HCT116 (cell line): ENCODE results near the gene ASCC2. TPM values are rescaled to one million over a fixed set of nuclear protein-coding genes. Genes with fewer than 3 reads are reported as not detected.

Source experiments
- ATAC-seq: fragments of 200-7000 bp; cut with Tn5 transposase; 2 replicates; pipeline ENCODE4 v1.9.1; 2020; ENCODE audit warnings: mild to moderate bottlenecking, moderate library complexity
- BruUV-seq: library from RNA; stranded (reverse); fragments of 400-500 nt; replicated peaks from 2 replicates; lab custom pipeline; 2021; lab: Mats Ljungman, UMichigan
- CTCF ChIA-PET: fragments of 300-600 bp; sonication (Branson Sonifier 250); formaldehyde crosslinking; loops from one replicate; lab custom pipeline; 2021; ENCODE audit warnings: antibody characterized with exemption; lab: Charles Lee
- POLR2A ChIA-PET: fragments of 300-600, 350-600 bp; sonication (Branson Sonifier 250); formaldehyde crosslinking; loops from one replicate; lab custom pipeline; 2021; ENCODE audit warnings: antibody characterized with exemption; lab: Charles Lee
- RAD21 ChIA-PET, 2 experiments: fragments of 300-600 bp; sonication (Branson Sonifier 250); formaldehyde crosslinking; loops; one replicate each; lab custom pipeline; 2023; ENCODE audit warnings: low total read pairs in 2 of 2; ENCODE audit not compliant: uncharacterized antibody in 2 of 2, unreplicated experiment in 2 of 2, low non-redundant PET in 1 of 2; lab: Charles Lee
- DNase-seq: peaks from one replicate; pipeline ENCODE4 v3.0.0-alpha.2; 2010; ENCODE audit warnings: low read depth, low spot score
- H2AFZ ChIP-seq: fragments of 200-600 bp; shearing (Covaris generic), sonication (generic); 2 replicates; pipeline ENCODE4 v1.6.1; 2017; ENCODE audit warnings: low read depth, mixed run types, mixed read lengths, antibody characterized with exemption, low read length; ENCODE audit not compliant: poor library complexity, severe bottlenecking
- H3K27ac ChIP-seq: 2 replicates; pipeline ENCODE4 v1.5.1; 2012; ENCODE audit warnings: low read depth, low read length
- H3K27me3 ChIP-seq: fragments of 200-600 bp; sonication (generic); 2 replicates; pipeline ENCODE4 v1.6.1; 2016; ENCODE audit warnings: mixed run types, low read length, mixed read lengths; ENCODE audit not compliant: insufficient read depth
- H3K36me3 ChIP-seq, 2 experiments: fragments of 200-500 bp in 1 of 2; fragments of 200-600 bp in 1 of 2; sonication (Bioruptor generic) in 1 of 2; sonication (generic) in 1 of 2; 2 replicates each; pipeline versions ENCODE4 v1.5.1 to v1.6.1; 2014 to 2016; ENCODE audit warnings: low read length in 2 of 2, inconsistent platforms in 1 of 2, mixed read lengths in 1 of 2, mixed run types in 1 of 2; ENCODE audit not compliant: insufficient read depth in 2 of 2, control insufficient read depth in 1 of 2
- H3K4me1 ChIP-seq, 2 experiments: fragments of 200-600 bp in 1 of 2; sonication (generic) in 1 of 2; 2 replicates each; pipeline versions ENCODE4 v1.5.1 to v1.6.1; 2012 to 2017; ENCODE audit warnings: low read length in 2 of 2, inconsistent platforms in 1 of 2, mild to moderate bottlenecking in 1 of 2, mixed read lengths in 1 of 2, mixed run types in 1 of 2, moderate library complexity in 1 of 2; ENCODE audit not compliant: insufficient read depth in 2 of 2, control insufficient read depth in 1 of 2
- H3K4me2 ChIP-seq: fragments of 200-600 bp; sonication (generic); 2 replicates; pipeline ENCODE4 v1.6.1; 2017; ENCODE audit warnings: mixed run types, low read length, mixed read lengths
- H3K4me3 ChIP-seq, 2 experiments: fragments of 200-600 bp in 1 of 2; sonication (generic) in 1 of 2; replicated peaks in 1 of 2; 2 replicates each; pipeline ENCODE4 v1.5.1; 2011 to 2016; ENCODE audit warnings: low read length in 2 of 2, control low read depth in 1 of 2, low read depth in 1 of 2, mild to moderate bottlenecking in 1 of 2, mixed read lengths in 1 of 2, mixed run types in 1 of 2
- H3K79me2 ChIP-seq: fragments of 200-600 bp; sonication (generic); 2 replicates; pipeline ENCODE4 v1.6.1; 2017; ENCODE audit warnings: mild to moderate bottlenecking, mixed run types, low read length, moderate library complexity, mixed read lengths; ENCODE audit not compliant: insufficient read depth
- H3K9ac ChIP-seq: fragments of 200-600 bp; sonication (generic); 2 replicates; pipeline ENCODE4 v1.6.1; 2016; ENCODE audit warnings: low read length, mixed read lengths
- H3K9me2 ChIP-seq: fragments of 200-600 bp; sonication (generic), shearing (Covaris generic); 2 replicates; pipeline ENCODE4 v1.6.1; 2017; ENCODE audit warnings: mixed run types, mild to moderate bottlenecking, moderate library complexity; ENCODE audit not compliant: insufficient read depth
- H3K9me3 ChIP-seq, 2 experiments: fragments of 200-500 bp in 1 of 2; fragments of 200-600 bp in 1 of 2; sonication (Bioruptor generic) in 1 of 2; sonication (generic) in 1 of 2; 2 replicates each; pipeline ENCODE4 v1.6.1; 2014 to 2017; ENCODE audit warnings: low read length in 2 of 2, mixed read lengths in 2 of 2, inconsistent platforms in 1 of 2, low read depth in 1 of 2, mild to moderate bottlenecking in 1 of 2, mixed run types in 1 of 2, moderate library complexity in 1 of 2; ENCODE audit not compliant: control insufficient read depth in 1 of 2, insufficient read depth in 1 of 2
- H4K20me1 ChIP-seq: fragments of 200-600 bp; sonication (generic), shearing (Covaris generic); 2 replicates; pipeline ENCODE4 v1.6.1; 2017; ENCODE audit warnings: mixed run types, mild to moderate bottlenecking, moderate library complexity; ENCODE audit not compliant: insufficient read depth
- CBX3 ChIP-seq: IDR thresholded peaks from 2 replicates; pipeline ENCODE4 v1.6.1; 2012; ENCODE audit warnings: low read depth
- CEBPB ChIP-seq: IDR thresholded peaks from 2 replicates; pipeline ENCODE4 v1.6.1; 2012; ENCODE audit warnings: low read depth
- EGR1 ChIP-seq: IDR thresholded peaks from 2 replicates; pipeline ENCODE4 v1.6.1; 2012; ENCODE audit warnings: low read depth
- ELF1 ChIP-seq: IDR thresholded peaks from 2 replicates; pipeline ENCODE4 v1.6.1; 2012; ENCODE audit warnings: low read depth, borderline replicate concordance
- EZH2 ChIP-seq: fragments of 200-600 bp; sonication (generic); IDR thresholded peaks from 2 replicates; pipeline ENCODE4 v1.6.1; 2017; ENCODE audit warnings: antibody characterized with exemption, mixed run types
- EZH2phosphoT487 ChIP-seq: fragments of 200-600 bp; IDR thresholded peaks from 2 replicates; pipeline ENCODE4 v1.6.1; 2018; ENCODE audit warnings: antibody characterized with exemption, borderline replicate concordance
- FOSL1 ChIP-seq: IDR thresholded peaks from 2 replicates; pipeline ENCODE4 v1.6.1; 2012; ENCODE audit warnings: low read depth
- JUND ChIP-seq: IDR thresholded peaks from 2 replicates; pipeline ENCODE4 v1.6.1; 2012
- POLR2A ChIP-seq: IDR thresholded peaks from 2 replicates; pipeline ENCODE4 v1.7.0; 2011; ENCODE audit warnings: borderline replicate concordance; ENCODE audit not compliant: insufficient read depth, insufficient read length; ENCODE audit errors: extremely low read depth
- POLR2AphosphoS5 ChIP-seq: IDR thresholded peaks from 2 replicates; pipeline ENCODE4 v1.6.1; 2011; ENCODE audit warnings: mild to moderate bottlenecking, low read depth, low read length, moderate library complexity
- RAD21 ChIP-seq: IDR thresholded peaks from 2 replicates; pipeline ENCODE4 v1.6.1; 2012; ENCODE audit warnings: low read depth, mild to moderate bottlenecking
- SIN3A ChIP-seq: IDR thresholded peaks from 2 replicates; pipeline ENCODE4 v1.6.1; 2012; ENCODE audit warnings: low read depth
- TCF7L2 ChIP-seq: IDR thresholded peaks from 2 replicates; pipeline ENCODE4 v1.7.0; 2011; ENCODE audit warnings: borderline replicate concordance, inconsistent platforms; ENCODE audit not compliant: insufficient read depth, insufficient read length; ENCODE audit errors: extremely low read depth
- ZFX ChIP-seq: fragments of 450-650 bp; IDR thresholded peaks from 2 replicates; pipeline ENCODE4 v1.6.1; 2017
- ZNF274 ChIP-seq: fragments of 200-500 bp; sonication (Bioruptor generic); IDR thresholded peaks from 2 replicates; pipeline ENCODE4 v1.6.1; 2014; ENCODE audit warnings: mild to moderate bottlenecking, low read depth, low read length, inconsistent platforms
- intact Hi-C: fragments of 100-400 bp; cut with micrococcal nuclease; formaldehyde crosslinking; loops from 2 replicates; pipeline ENCODE4 v1.10.0; 2022
- total RNA-seq: library from RNA; stranded (reverse); gene quantifications from one replicate; pipeline ENCODE4 v1.2.1, GENCODE V29; 2021; ENCODE audit not compliant: unreplicated experiment
- TF ChIP-seq, protein P1 (sequence below), 3 experiments: fragments of 200-600 bp in 1 of 3; sonication (generic) in 1 of 3; IDR thresholded peaks in 2 of 3; conservative IDR thresholded peaks in 1 of 3; 2 replicates each; pipeline ENCODE4 v1.5.1; 2012 to 2017; ENCODE audit warnings: low read depth in 2 of 3, low read length in 2 of 3, antibody characterized with exemption in 1 of 3, borderline replicate concordance in 1 of 3, control low read depth in 1 of 3, mild to moderate bottlenecking in 1 of 3, mixed read lengths in 1 of 3, mixed run types in 1 of 3, moderate library complexity in 1 of 3; ENCODE audit not compliant: insufficient read depth in 1 of 3
- TF ChIP-seq, protein P2 (sequence below): IDR thresholded peaks from 2 replicates; pipeline ENCODE4 v1.6.1; 2012; ENCODE audit warnings: low read depth
- TF ChIP-seq, protein P3 (sequence below): IDR thresholded peaks from 2 replicates; pipeline ENCODE4 v1.6.1; 2012
- TF ChIP-seq, protein P4 (sequence below): IDR thresholded peaks from 2 replicates; pipeline ENCODE4 v1.6.1; 2011; ENCODE audit warnings: mild to moderate bottlenecking, low read length, moderate library complexity; ENCODE audit not compliant: insufficient replicate concordance; ENCODE audit errors: extremely low read depth

Gene ASCC2
- total RNA-seq, 1 experiment from 2014 or later = 68.6 TPM

DNA sequence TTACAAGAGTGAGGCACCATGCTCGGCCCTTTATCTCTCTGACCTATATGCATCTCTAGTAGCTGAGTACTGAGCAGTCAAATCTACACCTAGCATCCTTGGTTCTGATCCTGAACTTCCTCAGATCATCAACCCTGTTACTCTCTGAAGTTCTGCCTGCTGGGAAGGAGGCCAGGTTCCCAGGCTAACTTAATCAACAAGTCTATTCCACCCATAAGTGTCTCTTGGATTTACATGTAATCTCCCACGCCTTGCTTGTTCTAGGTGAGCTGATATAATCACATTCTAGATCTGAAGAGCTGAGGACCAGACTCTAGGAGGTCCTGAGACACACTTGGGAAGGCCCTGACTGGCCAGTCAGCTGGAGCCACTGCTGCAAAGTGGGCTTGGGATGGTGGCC lies 96.1 kb downstream of the ASCC2 start:
- ChIA-PET RAD21 (no interaction called here), CTCF (no interaction called here), POLR2A (no interaction called here)
- Histone ChIP-seq H3K27me3 (no peaks in the 10 kb centered on the region), H3K9ac (no peak overlapping the region), H3K9me3 (no peaks in the 10 kb centered on the region), H3K9me2 (no peaks in the 10 kb centered on the region), H3K4me1 (no peaks in the 10 kb centered on the region), H2AFZ (no peak overlapping the region), H3K36me3 (no peaks in the 10 kb centered on the region; a peak in 1 of 4 replicates), H4K20me1 (no peaks in the 10 kb centered on the region), H3K4me3 (no peak overlapping the region), H3K4me2 (no peak overlapping the region), H3K27ac (no peak overlapping the region), H3K79me2 (no peaks in the 10 kb centered on the region)
- intact Hi-C loops = no loop called here
- DNase-seq = no peak
- ATAC-seq = no peak
- TF ChIP-seq, protein P1, sequence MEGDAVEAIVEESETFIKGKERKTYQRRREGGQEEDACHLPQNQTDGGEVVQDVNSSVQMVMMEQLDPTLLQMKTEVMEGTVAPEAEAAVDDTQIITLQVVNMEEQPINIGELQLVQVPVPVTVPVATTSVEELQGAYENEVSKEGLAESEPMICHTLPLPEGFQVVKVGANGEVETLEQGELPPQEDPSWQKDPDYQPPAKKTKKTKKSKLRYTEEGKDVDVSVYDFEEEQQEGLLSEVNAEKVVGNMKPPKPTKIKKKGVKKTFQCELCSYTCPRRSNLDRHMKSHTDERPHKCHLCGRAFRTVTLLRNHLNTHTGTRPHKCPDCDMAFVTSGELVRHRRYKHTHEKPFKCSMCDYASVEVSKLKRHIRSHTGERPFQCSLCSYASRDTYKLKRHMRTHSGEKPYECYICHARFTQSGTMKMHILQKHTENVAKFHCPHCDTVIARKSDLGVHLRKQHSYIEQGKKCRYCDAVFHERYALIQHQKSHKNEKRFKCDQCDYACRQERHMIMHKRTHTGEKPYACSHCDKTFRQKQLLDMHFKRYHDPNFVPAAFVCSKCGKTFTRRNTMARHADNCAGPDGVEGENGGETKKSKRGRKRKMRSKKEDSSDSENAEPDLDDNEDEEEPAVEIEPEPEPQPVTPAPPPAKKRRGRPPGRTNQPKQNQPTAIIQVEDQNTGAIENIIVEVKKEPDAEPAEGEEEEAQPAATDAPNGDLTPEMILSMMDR (IDR thresholded peaks at IDR 0.05 in 2 of 3, conservative IDR thresholded peaks at IDR 0.05 in 1 of 3; ENCODE audit: borderline replicate concordance in 1 of 3, insufficient read depth in 1 of 3, low read depth in 2 of 3, low read length in 2 of 3) = no peak
- TF ChIP-seq EZH2phosphoT487 = no peak
- TF ChIP-seq, protein P2, sequence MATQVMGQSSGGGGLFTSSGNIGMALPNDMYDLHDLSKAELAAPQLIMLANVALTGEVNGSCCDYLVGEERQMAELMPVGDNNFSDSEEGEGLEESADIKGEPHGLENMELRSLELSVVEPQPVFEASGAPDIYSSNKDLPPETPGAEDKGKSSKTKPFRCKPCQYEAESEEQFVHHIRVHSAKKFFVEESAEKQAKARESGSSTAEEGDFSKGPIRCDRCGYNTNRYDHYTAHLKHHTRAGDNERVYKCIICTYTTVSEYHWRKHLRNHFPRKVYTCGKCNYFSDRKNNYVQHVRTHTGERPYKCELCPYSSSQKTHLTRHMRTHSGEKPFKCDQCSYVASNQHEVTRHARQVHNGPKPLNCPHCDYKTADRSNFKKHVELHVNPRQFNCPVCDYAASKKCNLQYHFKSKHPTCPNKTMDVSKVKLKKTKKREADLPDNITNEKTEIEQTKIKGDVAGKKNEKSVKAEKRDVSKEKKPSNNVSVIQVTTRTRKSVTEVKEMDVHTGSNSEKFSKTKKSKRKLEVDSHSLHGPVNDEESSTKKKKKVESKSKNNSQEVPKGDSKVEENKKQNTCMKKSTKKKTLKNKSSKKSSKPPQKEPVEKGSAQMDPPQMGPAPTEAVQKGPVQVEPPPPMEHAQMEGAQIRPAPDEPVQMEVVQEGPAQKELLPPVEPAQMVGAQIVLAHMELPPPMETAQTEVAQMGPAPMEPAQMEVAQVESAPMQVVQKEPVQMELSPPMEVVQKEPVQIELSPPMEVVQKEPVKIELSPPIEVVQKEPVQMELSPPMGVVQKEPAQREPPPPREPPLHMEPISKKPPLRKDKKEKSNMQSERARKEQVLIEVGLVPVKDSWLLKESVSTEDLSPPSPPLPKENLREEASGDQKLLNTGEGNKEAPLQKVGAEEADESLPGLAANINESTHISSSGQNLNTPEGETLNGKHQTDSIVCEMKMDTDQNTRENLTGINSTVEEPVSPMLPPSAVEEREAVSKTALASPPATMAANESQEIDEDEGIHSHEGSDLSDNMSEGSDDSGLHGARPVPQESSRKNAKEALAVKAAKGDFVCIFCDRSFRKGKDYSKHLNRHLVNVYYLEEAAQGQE = no peak
- TF ChIP-seq EGR1 = no peak
- no peak for TF ChIP-seq JUND
- no peak for TF ChIP-seq POLR2A
- TF ChIP-seq EZH2 = no peak
- TF ChIP-seq ZNF274 = no peak
- TF ChIP-seq ELF1 = no peak
- TF ChIP-seq, protein P3, sequence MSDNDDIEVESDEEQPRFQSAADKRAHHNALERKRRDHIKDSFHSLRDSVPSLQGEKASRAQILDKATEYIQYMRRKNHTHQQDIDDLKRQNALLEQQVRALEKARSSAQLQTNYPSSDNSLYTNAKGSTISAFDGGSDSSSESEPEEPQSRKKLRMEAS = no peak
- no peak for TF ChIP-seq ZFX
- TF ChIP-seq, protein P4, sequence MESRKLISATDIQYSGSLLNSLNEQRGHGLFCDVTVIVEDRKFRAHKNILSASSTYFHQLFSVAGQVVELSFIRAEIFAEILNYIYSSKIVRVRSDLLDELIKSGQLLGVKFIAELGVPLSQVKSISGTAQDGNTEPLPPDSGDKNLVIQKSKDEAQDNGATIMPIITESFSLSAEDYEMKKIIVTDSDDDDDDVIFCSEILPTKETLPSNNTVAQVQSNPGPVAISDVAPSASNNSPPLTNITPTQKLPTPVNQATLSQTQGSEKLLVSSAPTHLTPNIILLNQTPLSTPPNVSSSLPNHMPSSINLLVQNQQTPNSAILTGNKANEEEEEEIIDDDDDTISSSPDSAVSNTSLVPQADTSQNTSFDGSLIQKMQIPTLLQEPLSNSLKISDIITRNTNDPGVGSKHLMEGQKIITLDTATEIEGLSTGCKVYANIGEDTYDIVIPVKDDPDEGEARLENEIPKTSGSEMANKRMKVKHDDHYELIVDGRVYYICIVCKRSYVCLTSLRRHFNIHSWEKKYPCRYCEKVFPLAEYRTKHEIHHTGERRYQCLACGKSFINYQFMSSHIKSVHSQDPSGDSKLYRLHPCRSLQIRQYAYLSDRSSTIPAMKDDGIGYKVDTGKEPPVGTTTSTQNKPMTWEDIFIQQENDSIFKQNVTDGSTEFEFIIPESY = no peak
- no peak for TF ChIP-seq CBX3
- TF ChIP-seq RAD21 = no peak
- no peak for TF ChIP-seq POLR2AphosphoS5
- TF ChIP-seq TCF7L2 = no peak
- TF ChIP-seq SIN3A = no peak
- TF ChIP-seq FOSL1 = no peak
- no peak for TF ChIP-seq CEBPB
- no TSS peak for BruUV-seq
